ENCODE measurements around the gene LYPD6. TPM values are rescaled to one million over a fixed set of nuclear protein-coding genes. Genes with fewer than 3 reads are reported as not detected.

Gene LYPD6
- total RNA-seq, 1 experiment from 2014 or later = 0.74 TPM

- Histone ChIP-seq H4K20me1 (ENCODE audit: insufficient read depth) (no peaks in the 10 kb centered on the region), H3K36me3 (ENCODE audit: low read depth) (no peaks in the 10 kb centered on the region), H3F3A (ENCODE audit: insufficient read depth, low read depth) (no peaks in the 10 kb centered on the region), H2AFZ (no peak overlapping the region), H3K4me3 (no peak overlapping the region), H3K9me3 (ENCODE audit: insufficient read depth, low read depth) (no peaks in the 10 kb centered on the region), H3K27me3 (ENCODE audit: insufficient read depth, low read depth) (no peaks in the 10 kb centered on the region), H3K9me2 (ENCODE audit: insufficient read depth) (no peaks in the 10 kb centered on the region), H3K4me2 (no peak overlapping the region), H3K27ac (no peak overlapping the region), H3K4me1 (replicated peaks; ENCODE audit: insufficient read depth) (no peaks in the 10 kb centered on the region), H3K79me2 (ENCODE audit: low read depth) (no peaks in the 10 kb centered on the region)
- BruUV-seq (replicated peaks) = no TSS peak
- intact Hi-C loops (cut with micrococcal nuclease; ENCODE audit: unreplicated experiment) = no loop called here
- ChIA-PET POLR2A (ENCODE audit: unreplicated experiment) (no interaction called here), CTCF (no interaction called here)
- no peak for TF ChIP-seq EZH2 (IDR thresholded peaks at IDR 0.05; ENCODE audit: low read depth)
- TF ChIP-seq CTCF (conservative IDR thresholded peaks at IDR 0.05) = no peak
- no peak for DNase-seq
Observed at GRCh38 chr2:149291881-149292280, 38.5 kb upstream of the LYPD6 start.

GRCh38 chr2:149296031-149296430 is 34.4 kb upstream of the LYPD6 start:
- H3K79me2 ChIP-seq (ENCODE audit: low read depth) = no peaks in the 10 kb centered on the region
- H4K20me1 ChIP-seq (ENCODE audit: insufficient read depth) = no peaks in the 10 kb centered on the region
- no peak overlapping the region for H3K27ac ChIP-seq
- intact Hi-C loops (cut with micrococcal nuclease; ENCODE audit: unreplicated experiment) = no loop called here
- no peak overlapping the region for H3K4me3 ChIP-seq
- no peaks in the 10 kb centered on the region for H3K4me1 ChIP-seq (replicated peaks; ENCODE audit: insufficient read depth)
- no peaks in the 10 kb centered on the region for H3K27me3 ChIP-seq (ENCODE audit: insufficient read depth, low read depth)
- H3K9me3 ChIP-seq (ENCODE audit: insufficient read depth, low read depth) = no peaks in the 10 kb centered on the region
- no peaks in the 10 kb centered on the region for H3F3A ChIP-seq (ENCODE audit: insufficient read depth, low read depth)
- TF ChIP-seq CTCF (conservative IDR thresholded peaks at IDR 0.05) (no peak), EZH2 (IDR thresholded peaks at IDR 0.05; ENCODE audit: low read depth) (no peak)
- H3K9me2 ChIP-seq (ENCODE audit: insufficient read depth) = no peaks in the 10 kb centered on the region
- ChIA-PET CTCF (no interaction called here), POLR2A (ENCODE audit: unreplicated experiment) (no interaction called here)
- H3K36me3 ChIP-seq (ENCODE audit: low read depth) = no peaks in the 10 kb centered on the region
- no peak overlapping the region for H2AFZ ChIP-seq
- no peak overlapping the region for H3K4me2 ChIP-seq
- BruUV-seq (replicated peaks) = no TSS peak
- DNase-seq = no peak

GRCh38 chr2:149307014-149307413 is 23.4 kb upstream of the LYPD6 start:
- no peaks in the 10 kb centered on the region for H3K4me1 ChIP-seq (replicated peaks; ENCODE audit: insufficient read depth)
- H3K4me2 ChIP-seq = no peak overlapping the region
- no peaks in the 10 kb centered on the region for H3F3A ChIP-seq (ENCODE audit: insufficient read depth, low read depth)
- CTCF ChIA-PET = no interaction called here
- H3K4me3 ChIP-seq = no peak overlapping the region
- no peak overlapping the region for H2AFZ ChIP-seq
- H3K9me3 ChIP-seq (ENCODE audit: insufficient read depth, low read depth) = no peaks in the 10 kb centered on the region; the same call in 1 of the 2 replicates
- BruUV-seq (replicated peaks) = no TSS peak
- no peaks in the 10 kb centered on the region for H3K27me3 ChIP-seq (ENCODE audit: insufficient read depth, low read depth)
- no peak for TF ChIP-seq EZH2 (IDR thresholded peaks at IDR 0.05; ENCODE audit: low read depth)
- TF ChIP-seq CTCF (conservative IDR thresholded peaks at IDR 0.05) = no peak
- POLR2A ChIA-PET (ENCODE audit: unreplicated experiment) = no interaction called here
- intact Hi-C loops (cut with micrococcal nuclease; ENCODE audit: unreplicated experiment) = no loop called here
- H3K79me2 ChIP-seq (ENCODE audit: low read depth) = no peaks in the 10 kb centered on the region
- no peaks in the 10 kb centered on the region for H4K20me1 ChIP-seq (ENCODE audit: insufficient read depth)
- no peak overlapping the region for H3K27ac ChIP-seq
- H3K36me3 ChIP-seq (ENCODE audit: low read depth) = no peaks in the 10 kb centered on the region
- DNase-seq = no peak
- no peaks in the 10 kb centered on the region for H3K9me2 ChIP-seq (ENCODE audit: insufficient read depth)

Measured in PC-9 (cell line).